ENCODE data around the gene RNF151. TPM values are rescaled to one million over a fixed set of nuclear protein-coding genes. Genes with fewer than 3 reads are reported as not detected.

Gene RNF151
- total and polyA plus RNA-seq, 2 of the 13 experiments (the other 11 are each of a cell fraction or from before 2014, with no cell fraction given), result not detected

GRCh38 chr16:1932050-1933028 lies 34.3 kb upstream of the RNF151 start:
- intact Hi-C loops (cut with micrococcal nuclease; ENCODE audit: unreplicated experiment) (loop anchor here (2.0 kb wide), 1 partner anchor 70 kb away; no protein-coding TSS in a partner anchor), in situ Hi-C loops (cut with HindIII; ENCODE audit: extremely low pct_ligation_motif_present, low pct_unique_long_range_greater_than_20kb) (no loop called here)
- Histone ChIP-seq H3K4me3 (replicated peaks in 1 of 3; ENCODE audit: insufficient read depth in 1 of 3, low read depth in 2 of 3, low read length in 3 of 3) (peak overlapping the region in 1 of 3 experiments; percentile 58; a peak in 3 of 6 replicates), H3K27me3 (ENCODE audit: control insufficient read depth in 1 of 2, insufficient read depth in 2 of 2, low read length in 2 of 2) (peaks cover 0 to 3% of the 10 kb centered on the region in 2 experiments; a peak in 2 of 5 replicates), H3K4me1 (ENCODE audit: insufficient read depth, low read length) (peaks cover 77% of the 10 kb centered on the region), H3K9ac (ENCODE audit: insufficient read depth, low read depth, low read length) (peak overlapping the region; percentile 46), H3K36me3 (replicated peaks in 1 of 2; ENCODE audit: control insufficient read depth in 1 of 2, insufficient read depth in 2 of 2, low read length in 2 of 2) (0 out of 5 replicates have a peak, but pooled peaks cover 0 to 3% of the 10 kb centered on the region in 2 experiments), H3K79me2 (ENCODE audit: insufficient read depth, low read length) (no peaks in the 10 kb centered on the region), H4K20me1 (ENCODE audit: insufficient read depth, low read length) (no peaks in the 10 kb centered on the region), H2AFZ (ENCODE audit: low read length) (no peak overlapping the region), H3K9me3 (ENCODE audit: low read length) (no peaks in the 10 kb centered on the region), H3K27ac (ENCODE audit: extremely low read length, insufficient read depth, low read length) (peak overlapping the region; percentile 25), H3K4me2 (ENCODE audit: low read depth, low read length) (peak overlapping the region; percentile 68)
- ChIA-PET CTCF (ENCODE audit: low intra/inter-chr PET ratio, low total read pairs) (interaction anchor here (0.7 kb wide), 2 partner anchors 69 to 119 kb away, joined by 3 read pairs; no protein-coding TSS in a partner anchor), POLR2A (interaction anchor here (1.2 to 1.8 kb wide), 5 partner anchors 9 to 223 kb away, joined by 3 to 34 read pairs (median 8); partner anchors contain the start of genes FAHD1, HAGH, MSRB1 and RPS2)
- WGBS (ENCODE audit: low lambda C conversion rate), result 44% methylated on average over 8 of the region's 19 CpGs
- DNase-seq (ENCODE audit: low spot score), result peak; percentile 69
- FAIRE-seq, result peak; percentile 64
- no TSS peak for BruUV-seq (replicated peaks)
- ATAC-seq, result peak; percentile 78
- TF ChIP-seq RFX5 (IDR thresholded peaks at IDR 0.05; ENCODE audit: low read depth, low read length) (no peak), ZNF331 (CRISPR knock-in tag; IDR thresholded peaks at IDR 0.05) (peak; percentile 77), ZNF883 (CRISPR knock-in tag; IDR thresholded peaks at IDR 0.05; ENCODE audit: not compliant biosample characterization) (peak; percentile 54), TBX2 (CRISPR knock-in tag; IDR thresholded peaks at IDR 0.05; ENCODE audit: borderline replicate concordance) (peak; percentile 34; the same call in 1 of the 2 replicates), ARID4A (CRISPR knock-in tag; IDR thresholded peaks at IDR 0.05; ENCODE audit: borderline replicate concordance) (peak; percentile 41; the same call in 1 of the 2 replicates), ZNF556 (CRISPR knock-in tag; IDR thresholded peaks at IDR 0.05; ENCODE audit: borderline replicate concordance) (0 out of 2 replicates have a peak, but pooled peaks have one; percentile 27), ZNF629 (CRISPR knock-in tag; conservative IDR thresholded peaks at IDR 0.05) (peak; percentile 90), MYC (CRISPR knock-in tag; IDR thresholded peaks at IDR 0.05; ENCODE audit: borderline replicate concordance) (0 out of 2 replicates have a peak, but pooled peaks have one; percentile 35), SIX4 (CRISPR knock-in tag; IDR thresholded peaks at IDR 0.05) (no peak), ZNF232 (CRISPR knock-in tag; IDR thresholded peaks at IDR 0.05; ENCODE audit: borderline replicate concordance) (0 out of 2 replicates have a peak, but pooled peaks have one; percentile 53), ZBTB33 (CRISPR knock-in tag; IDR thresholded peaks at IDR 0.05) (0 out of 2 replicates have a peak, but pooled peaks have one; percentile 35)

Data from HepG2 (cell line).